K562 (cell line): ENCODE data around the gene TWSG1. TPM values are rescaled to one million over a fixed set of nuclear protein-coding genes. Genes with fewer than 3 reads are reported as not detected.

ENCODE experiments used
- ATAC-seq: fragments of 200-7000 bp; cut with Tn5 transposase; 3 replicates; pipeline ENCODE4 v1.9.1; 2020; ENCODE audit warnings: moderate library complexity
- BruUV-seq: library from RNA; stranded (reverse); fragments of 400-500 nt; replicated peaks from 2 replicates; lab custom pipeline; 2021; lab: Mats Ljungman, UMichigan
- CTCF ChIA-PET: fragments of 300-600 bp; formaldehyde crosslinking; extraction: SDS; loops from one replicate; lab custom pipeline; 2021; ENCODE audit warnings: low intra/inter-chr PET ratio; lab: Yijun Ruan, JAX
- POLR2A ChIA-PET: fragments of 300-600, 350-650 bp; sonication (Branson Sonifier 250); formaldehyde crosslinking; extraction: SDS; loops from one replicate; lab custom pipeline; 2021; ENCODE audit warnings: antibody characterized with exemption, inconsistent platforms; lab: Yijun Ruan, JAX
- DNase-seq, 4 experiments: peaks; one replicate each; pipeline versions ENCODE4 v3.0.0 to v3.0.0-alpha.2; 2011 to 2018; ENCODE audit warnings: low spot score in 3 of 4, mixed read lengths in 3 of 4; ENCODE audit errors: extremely low read depth in 1 of 4
- FAIRE-seq: peaks from 2 replicates; lab custom pipeline; 2011; peaks lifted over from hg19 to GRCh38; lab: Jason Lieb, UNC
- H2AFZ ChIP-seq: 2 replicates; pipeline ENCODE4 v1.6.0; 2011; ENCODE audit warnings: low read depth, low read length, control low read depth, inconsistent platforms
- H3K27ac ChIP-seq: fragments of 200-600 bp; 3 replicates; pipeline ENCODE4 v1.8.0; 2011; ENCODE audit warnings: low read depth, mild to moderate bottlenecking, control low read depth, inconsistent platforms, low read length, moderate library complexity, mixed read lengths; ENCODE audit errors: extremely low read depth
- H3K27me3 ChIP-seq, 2 experiments: fragments of 300-600 bp in 1 of 2; 2 replicates in 1 of 2; 3 replicates in 1 of 2; pipeline versions ENCODE4 v1.6.0 to v1.8.0; 2011; ENCODE audit warnings: inconsistent platforms in 2 of 2, low read length in 2 of 2, mild to moderate bottlenecking in 1 of 2, mixed read lengths in 1 of 2, moderate library complexity in 1 of 2; ENCODE audit not compliant: control insufficient read depth in 2 of 2, insufficient read depth in 2 of 2
- H3K36me3 ChIP-seq: fragments of 300-600 bp; 3 replicates; pipeline ENCODE4 v1.8.0; 2011; ENCODE audit warnings: mild to moderate bottlenecking, low read length, inconsistent platforms; ENCODE audit not compliant: control insufficient read depth, insufficient read depth
- H3K4me1 ChIP-seq, 2 experiments: fragments of 200-600 bp in 1 of 2; replicated peaks in 1 of 2; 2 replicates in 1 of 2; 3 replicates in 1 of 2; pipeline versions ENCODE4 v1.5.1 to v1.8.0; 2011; ENCODE audit warnings: inconsistent platforms in 2 of 2, low read length in 2 of 2, mild to moderate bottlenecking in 1 of 2, mixed read lengths in 1 of 2, moderate library complexity in 1 of 2; ENCODE audit not compliant: control insufficient read depth in 2 of 2, insufficient read depth in 2 of 2
- H3K4me2 ChIP-seq: 2 replicates; pipeline ENCODE4 v1.6.1; 2011; ENCODE audit warnings: low read length, control low read depth, inconsistent platforms, mixed read lengths; ENCODE audit not compliant: insufficient read depth
- H3K4me3 ChIP-seq: fragments of 200-600 bp; sonication (generic), shearing (Covaris generic); 2 replicates; pipeline ENCODE4 v1.5.1; 2016; ENCODE audit warnings: control low read depth, inconsistent platforms
- H3K79me2 ChIP-seq: fragments of 200-600 bp; 3 replicates; pipeline ENCODE4 v1.8.0; 2011; ENCODE audit warnings: low read length, inconsistent platforms; ENCODE audit not compliant: control insufficient read depth, insufficient read depth
- H3K9ac ChIP-seq, 2 experiments: 2 replicates each; pipeline versions ENCODE4 v1.6.0 to v1.6.1; 2011; ENCODE audit warnings: low read depth in 2 of 2, low read length in 2 of 2, control low read depth in 1 of 2, inconsistent platforms in 1 of 2, mild to moderate bottlenecking in 1 of 2, mixed read lengths in 1 of 2; ENCODE audit not compliant: insufficient read depth in 1 of 2
- H3K9me1 ChIP-seq: one replicate; pipeline ENCODE4 v1.6.0; 2011; ENCODE audit warnings: inconsistent platforms, mild to moderate bottlenecking, low read length, moderate library complexity; ENCODE audit not compliant: control insufficient read depth, insufficient read depth
- H3K9me3 ChIP-seq: replicated peaks from 2 replicates; pipeline ENCODE4 v1.5.1; 2011; ENCODE audit warnings: low read depth, low read length, inconsistent platforms; ENCODE audit not compliant: control insufficient read depth, insufficient read depth
- H4K20me1 ChIP-seq: replicated peaks from 2 replicates; pipeline ENCODE4 v1.6.1; 2011; ENCODE audit warnings: low read length, inconsistent platforms, mixed read lengths; ENCODE audit not compliant: control insufficient read depth, insufficient read depth
- MGA ChIP-seq: fragments of 450-650 bp; IDR thresholded peaks from 2 replicates; pipeline ENCODE4 v1.6.1; 2016; ENCODE audit warnings: mild to moderate bottlenecking, moderate library complexity
- SLC30A9 ChIP-seq: fragments of 250-450 bp; sonication (Bioruptor Pico); IDR thresholded peaks from 2 replicates; pipeline ENCODE4 v1.8.0; 2022; ENCODE audit warnings: mild to moderate bottlenecking, moderate library complexity
- THAP12 ChIP-seq: fragments of 250-450 bp; sonication (Bioruptor Pico); IDR thresholded peaks from 2 replicates; pipeline ENCODE4 v1.9.0; 2021; ENCODE audit warnings: mild to moderate bottlenecking, inconsistent platforms
- ZNF324 ChIP-seq: fragments of 250-450 bp; sonication (Bioruptor Pico); IDR thresholded peaks from 2 replicates; pipeline ENCODE4 v1.4.0; 2020; ENCODE audit warnings: mild to moderate bottlenecking
- WGBS: fragments of 100-300 bp; shearing (Covaris generic); methylation state at CpG from one replicate; pipeline ENCODE4 v1.1.6; 2016; ENCODE audit warnings: low coverage, mixed read lengths; ENCODE audit not compliant: insufficient coverage; ENCODE audit errors: missing lambda C conversion rate; 5-methylcytosine and 5-hydroxymethylcytosine counted together
- in situ Hi-C: fragments of 300-500 bp; cut with MboI; formaldehyde crosslinking; loops from 4 replicates; pipeline ENCODE4 v1.15.0; 2018; ENCODE audit warnings: inconsistent platforms, mixed read lengths
- intact Hi-C: fragments of 100-400 bp; cut with micrococcal nuclease; formaldehyde crosslinking; loops from 2 replicates; pipeline ENCODE4 v1.14.2; 2022
- polyA plus RNA-seq, 8 experiments: library from polyadenylated mRNA; depleted of rRNA in 4 of 8; stranded (reverse) in 5 of 8; unstranded in 3 of 8; fragments of >200 nt; fragmentation: Nextera tagmentation in 2 of 8; fragmentation: Illumina TruSeq in 1 of 8; extraction: Ambion mirVana in 2 of 8; extraction: Trizol in 1 of 8; gene quantifications; 2 replicates each; pipeline versions ENCODE4 v1.2.1 to v1.2.3, GENCODE V29; 2011 to 2014; ENCODE audit warnings: inconsistent platforms in 1 of 8, missing spikeins in 1 of 8
- total RNA-seq, 7 experiments: library from RNA; depleted of rRNA in 6 of 7; stranded (reverse); fragments of >200 nt in 6 of 7; fragmentation: Illumina TruSeq in 2 of 7; extraction: Trizol in 2 of 7; gene quantifications; 2 replicates each; pipeline versions ENCODE4 v1.2.1 to v1.2.3, GENCODE V29; 2011 to 2021; ENCODE audit warnings: low replicate concordance in 1 of 7
- TF ChIP-seq, protein P1 (sequence below): sonication (generic); formaldehyde crosslinking; IDR thresholded peaks from 2 replicates; pipeline ENCODE4 v1.5.0; 2020; ENCODE audit warnings: missing genetic modification reagents

Gene TWSG1
- total and polyA plus RNA-seq, 9 of the 15 experiments (the other 6 are each of a cell fraction or from before 2014, with no cell fraction given), result 10.4 to 37.2 (median 25.1) TPM

DNA sequence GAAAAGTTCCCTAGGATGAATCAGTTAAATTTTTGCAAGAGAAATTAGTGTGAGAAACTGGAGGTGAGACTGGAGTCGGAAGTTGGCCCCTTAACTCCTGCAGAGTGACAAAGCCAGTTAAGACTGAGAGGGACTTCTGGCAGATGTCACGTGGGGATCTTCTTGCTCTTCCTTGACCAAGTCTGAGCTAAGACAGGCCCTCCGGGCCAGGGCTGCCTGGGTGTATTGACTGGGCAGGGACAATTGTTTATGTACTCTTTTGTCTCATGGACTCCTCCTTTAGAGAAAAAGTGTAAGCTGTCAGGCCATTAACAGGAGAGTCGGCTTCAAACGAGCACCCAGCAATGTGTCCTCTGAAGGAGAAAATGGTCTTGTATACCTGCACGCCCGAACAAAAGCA lies 92.2 kb downstream of the TWSG1 start:
- no peak overlapping the region for H3K9ac ChIP-seq
- 56% methylated on average over 7 of the region's 7 CpGs for WGBS
- no TSS peak for BruUV-seq
- TF ChIP-seq ZNF324 (CRISPR knock-in tag) (no peak), SLC30A9 (CRISPR knock-in tag) (no peak), MGA (no peak), THAP12 (no peak)
- TF ChIP-seq, protein P1, sequence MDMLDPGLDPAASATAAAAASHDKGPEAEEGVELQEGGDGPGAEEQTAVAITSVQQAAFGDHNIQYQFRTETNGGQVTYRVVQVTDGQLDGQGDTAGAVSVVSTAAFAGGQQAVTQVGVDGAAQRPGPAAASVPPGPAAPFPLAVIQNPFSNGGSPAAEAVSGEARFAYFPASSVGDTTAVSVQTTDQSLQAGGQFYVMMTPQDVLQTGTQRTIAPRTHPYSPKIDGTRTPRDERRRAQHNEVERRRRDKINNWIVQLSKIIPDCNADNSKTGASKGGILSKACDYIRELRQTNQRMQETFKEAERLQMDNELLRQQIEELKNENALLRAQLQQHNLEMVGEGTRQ (CRISPR knock-in tag), result peak; percentile 41
- TF ChIP-seq, all 486 proteins: peak for 1
- FAIRE-seq, result no peak
- no peak overlapping the region for H3K4me3 ChIP-seq
- intact Hi-C loops (no loop called here), in situ Hi-C loops (no loop called here)
- H3K9me1 ChIP-seq, result no peaks in the 10 kb centered on the region
- CTCF ChIA-PET, result no interaction called here
- H3K27me3 ChIP-seq, result no peaks in the 10 kb centered on the region
- H4K20me1 ChIP-seq, result no peaks in the 10 kb centered on the region
- ATAC-seq, result peak; percentile 30; the same call in 1 of the 3 replicates
- no peak overlapping the region for H3K27ac ChIP-seq
- POLR2A ChIA-PET, result interaction anchor here (0.6 to 1.3 kb wide), 3 partner anchors 9 to 733 kb away, joined by 3 read pairs; no protein-coding TSS in a partner anchor
- H3K79me2 ChIP-seq, result no peaks in the 10 kb centered on the region
- no peak for DNase-seq
- peak overlapping the region; percentile 28; the same call in 1 of the 2 replicates for H2AFZ ChIP-seq
- H3K4me2 ChIP-seq, result no peak overlapping the region
- H3K4me1 ChIP-seq, result peaks cover 0 to 2% of the 10 kb centered on the region in 2 experiments; a peak in 3 of 5 replicates
- no peaks in the 10 kb centered on the region for H3K36me3 ChIP-seq
- peaks cover 11% of the 10 kb centered on the region; the same call in 1 of the 2 replicates for H3K9me3 ChIP-seq
